Left forelimb (tissue), 1 donor: ENCODE data around the gene PDS5A.
"Not testable (repeated sequence)": the region's sequence is repeated elsewhere in the genome, so short reads cannot be mapped to it uniquely, and the experiment has no call there.

Source experiments
- DNase-seq: peaks from one replicate; pipeline ENCODE4 v3.0.0-alpha.2; 2018; ENCODE audit warnings: low spot score

The PDS5A gene

DNA sequence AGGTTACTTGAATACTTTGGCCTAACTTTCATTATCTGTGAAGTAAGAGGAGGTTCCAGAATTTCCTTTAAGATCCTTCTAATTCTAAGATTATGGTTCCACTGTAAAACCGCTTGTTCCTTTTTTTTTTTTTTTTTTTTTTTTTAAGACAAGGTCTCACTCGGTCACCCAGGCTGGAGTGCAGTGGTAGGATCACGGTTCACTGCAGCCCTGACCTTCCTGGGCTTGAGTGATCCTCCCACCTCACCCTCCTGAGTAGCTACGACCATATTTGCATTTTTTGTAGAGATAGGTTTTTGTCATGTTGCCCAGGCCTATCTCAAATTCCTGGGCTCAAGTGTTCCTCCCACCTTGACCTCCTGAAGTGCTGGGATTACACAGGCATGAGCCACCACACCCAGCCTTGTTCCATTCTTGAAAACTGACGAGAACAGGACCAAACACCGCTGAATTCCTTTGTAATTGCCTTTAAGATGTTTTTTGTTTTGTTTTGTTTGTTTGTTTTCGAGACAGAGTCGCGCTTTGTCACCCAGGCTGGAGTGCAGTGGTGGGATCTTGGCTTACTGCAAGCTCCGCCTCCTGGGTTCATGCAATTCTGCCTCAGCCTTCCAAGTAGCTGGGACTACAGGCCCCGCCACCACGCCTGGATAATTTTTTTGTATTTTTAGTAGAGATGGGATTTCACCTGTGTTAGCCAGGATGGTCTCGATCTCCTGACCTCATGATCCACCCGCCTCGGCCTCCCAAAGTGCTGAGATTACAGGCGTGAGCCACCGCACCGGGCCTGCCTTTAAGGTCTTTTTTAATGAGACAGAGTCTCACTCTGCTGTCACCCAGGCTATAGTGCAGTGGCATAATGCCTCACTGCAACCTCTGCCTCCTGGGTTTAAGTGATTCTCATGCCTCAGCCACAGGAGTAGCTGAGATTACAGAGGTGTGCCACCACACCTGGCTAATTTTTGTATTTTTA is 6.8 kb downstream of the PDS5A start:
- DNase-seq: no peak

DNA sequence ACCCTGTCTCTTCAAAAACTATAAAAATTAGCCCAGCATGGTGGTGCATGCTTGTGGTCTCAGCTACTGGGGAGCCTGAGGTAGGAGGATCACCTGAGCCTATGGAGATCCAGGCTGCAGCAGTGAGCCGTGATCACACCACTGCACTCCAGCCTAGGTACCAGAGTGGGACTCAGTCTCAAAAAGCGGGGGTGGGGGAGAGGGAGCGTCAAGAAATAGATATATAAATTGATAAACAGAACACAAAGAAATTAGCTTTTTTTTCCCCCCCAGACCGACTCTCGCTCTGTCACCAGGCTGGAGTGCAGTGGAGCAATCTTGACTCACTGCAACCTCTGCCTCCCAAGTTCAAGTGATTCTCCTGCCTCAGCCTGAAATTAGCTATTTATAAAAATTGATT is 14.1 kb downstream of the PDS5A start:
- no peak for DNase-seq

DNA sequence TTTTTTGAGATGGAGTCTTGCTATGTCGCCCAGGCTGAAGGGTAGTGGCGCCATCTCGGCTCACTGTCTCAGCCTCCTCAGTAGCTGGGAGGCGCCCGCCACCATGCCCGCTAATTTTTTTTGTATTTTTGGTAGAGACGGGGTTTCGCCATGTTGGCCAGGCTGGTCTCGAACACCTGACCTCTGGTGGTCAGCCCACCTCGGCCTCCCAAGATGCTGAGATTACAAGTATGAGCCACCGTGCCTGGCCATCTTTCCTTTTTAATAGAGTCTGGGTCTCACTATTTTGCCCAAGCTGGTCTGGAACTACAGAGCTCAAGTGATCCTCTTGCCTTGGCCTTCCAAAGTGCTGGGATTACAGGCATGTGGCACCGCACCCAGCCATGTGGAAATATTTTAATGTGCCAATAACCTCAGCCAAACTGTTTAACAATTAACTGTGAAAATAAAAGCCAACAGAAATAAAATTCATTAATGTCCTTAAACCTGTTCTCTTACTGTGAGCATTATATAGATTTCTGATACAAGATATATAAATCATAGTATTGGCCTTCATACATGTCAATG is 16.3 kb downstream of the PDS5A start:
- DNase-seq: no peak

DNA sequence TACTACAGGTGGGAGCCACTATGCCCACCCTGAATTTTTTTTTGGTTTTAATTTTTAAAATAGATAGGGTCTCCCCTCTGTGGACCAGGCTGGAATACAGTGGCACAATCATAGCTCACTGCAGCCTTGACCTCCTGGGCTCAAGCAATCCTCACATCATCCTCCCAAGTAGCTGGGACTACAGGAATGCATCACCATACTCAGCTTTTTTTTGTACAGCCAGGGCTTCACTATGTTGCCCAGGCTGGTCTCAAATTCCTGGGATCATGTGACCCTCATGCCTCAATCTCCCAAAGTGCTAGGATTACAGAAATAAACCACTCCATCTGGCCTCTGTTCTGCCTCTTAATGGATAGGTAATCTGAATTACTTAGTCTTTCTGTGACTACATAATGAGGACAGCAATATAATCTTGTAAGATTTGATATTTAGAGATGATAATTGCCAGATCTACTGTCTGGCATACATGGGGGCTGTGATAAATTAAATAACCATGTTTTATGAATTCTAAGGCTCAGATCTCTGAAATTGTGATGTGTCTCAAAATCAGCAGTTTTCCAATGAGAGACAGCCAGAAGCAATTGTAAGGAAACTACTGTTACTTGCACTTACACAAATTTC is 26.7 kb downstream of the PDS5A start:
- DNase-seq: no peak

DNA sequence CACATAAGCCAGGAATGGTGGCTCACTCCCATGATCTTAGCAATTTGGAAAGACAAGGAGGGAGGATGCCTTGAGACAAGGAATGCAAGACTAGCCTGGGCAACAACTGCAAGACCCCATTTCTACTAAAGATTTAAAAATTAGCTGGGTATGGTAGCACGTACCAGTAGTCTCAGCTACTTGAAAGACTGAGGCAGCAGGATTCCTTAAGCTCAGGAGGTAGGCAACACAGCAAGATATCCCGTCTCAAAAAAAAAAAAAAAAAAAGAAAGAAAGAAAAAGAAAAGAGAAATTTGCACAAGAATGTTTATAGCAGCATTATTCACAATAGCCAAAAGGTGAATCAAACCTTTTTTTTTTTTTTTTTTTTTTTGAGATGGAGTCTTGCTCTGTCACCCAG is 29.7 kb downstream of the PDS5A start:
- DNase-seq: no peak

DNA sequence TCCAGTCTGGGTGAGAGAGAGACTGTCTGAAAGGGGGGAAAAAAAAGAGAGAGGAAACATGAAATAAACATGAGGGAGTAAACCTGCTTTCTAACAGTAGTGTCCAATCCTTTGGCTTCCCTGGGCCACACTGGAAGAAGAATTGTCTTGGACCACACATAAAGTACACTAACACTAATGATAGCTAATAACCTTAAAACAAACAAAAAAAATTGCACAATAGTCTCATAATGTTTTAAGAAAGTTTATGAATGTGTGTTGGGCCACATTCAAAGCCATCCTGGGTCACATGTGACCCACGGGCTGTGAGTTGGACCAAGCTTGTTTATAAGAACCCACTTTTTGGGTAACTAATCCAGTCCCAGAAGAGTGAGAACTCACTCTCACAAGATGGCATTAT is 30.3 kb downstream of the PDS5A start:
- DNase-seq: no peak

DNA sequence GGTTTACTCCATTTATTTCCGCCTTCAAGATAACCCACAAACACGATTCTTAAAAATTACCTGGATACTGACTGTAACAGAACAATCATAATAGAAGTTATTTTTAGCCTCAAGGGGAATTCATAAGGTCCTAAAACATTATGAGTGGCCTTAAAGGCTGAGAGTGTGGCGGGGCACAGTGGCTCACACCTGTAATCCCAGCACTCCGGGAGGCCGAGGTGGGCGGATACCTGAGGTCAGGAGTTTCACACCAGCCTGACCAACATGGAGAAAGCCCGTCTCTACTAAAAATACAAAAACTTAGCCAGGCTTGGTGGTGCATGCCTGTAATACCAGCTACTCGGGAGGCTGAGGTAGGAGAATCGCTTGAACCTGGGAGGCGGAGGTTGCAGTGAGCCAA is 33.5 kb downstream of the PDS5A start:
- not testable (repeated sequence) for DNase-seq

DNA sequence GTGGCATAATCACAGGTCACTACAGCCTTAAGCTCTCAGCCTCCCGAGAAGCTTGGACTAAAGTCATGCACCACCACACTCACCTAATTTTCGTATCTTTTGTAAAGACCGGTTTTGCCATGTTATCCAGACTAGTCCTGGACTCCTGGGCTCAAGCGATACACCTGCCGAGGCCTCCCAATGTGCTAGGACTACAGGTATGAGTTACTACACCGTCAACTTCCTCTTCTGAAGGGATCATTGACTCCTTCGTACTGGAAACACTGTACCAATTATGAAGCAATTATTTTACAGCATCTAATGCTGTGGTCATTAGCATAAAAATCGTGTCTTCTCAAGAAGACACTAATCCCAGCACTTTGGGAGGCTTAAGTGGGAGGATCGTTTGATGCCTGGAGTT is 35.2 kb downstream of the PDS5A start:
- DNase-seq: no peak

DNA sequence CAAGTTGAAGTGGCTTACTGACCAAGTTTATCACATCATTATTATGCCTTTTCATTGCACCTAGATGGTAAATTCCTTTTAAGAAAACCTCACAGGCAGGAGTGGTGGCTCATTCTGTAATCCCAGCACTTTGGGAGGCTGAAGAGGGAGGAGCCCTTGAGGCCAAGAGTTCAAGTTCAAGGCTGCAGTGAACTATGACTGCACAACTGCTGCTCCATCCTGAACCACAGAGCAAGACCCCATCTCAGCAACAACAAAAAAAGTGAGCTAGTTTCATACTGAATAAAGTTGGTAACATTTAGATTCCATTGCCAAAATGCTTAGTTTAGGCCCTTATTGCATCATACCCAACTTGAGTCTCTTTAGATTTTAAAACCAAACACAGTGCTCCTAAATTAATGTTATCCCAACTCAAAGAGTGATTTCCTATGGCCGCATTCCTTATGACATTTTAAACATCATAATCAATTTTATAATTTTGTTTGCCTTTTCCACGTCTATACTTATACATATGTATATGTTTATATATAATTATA is 36.0 kb downstream of the PDS5A start:
- DNase-seq: no peak

DNA sequence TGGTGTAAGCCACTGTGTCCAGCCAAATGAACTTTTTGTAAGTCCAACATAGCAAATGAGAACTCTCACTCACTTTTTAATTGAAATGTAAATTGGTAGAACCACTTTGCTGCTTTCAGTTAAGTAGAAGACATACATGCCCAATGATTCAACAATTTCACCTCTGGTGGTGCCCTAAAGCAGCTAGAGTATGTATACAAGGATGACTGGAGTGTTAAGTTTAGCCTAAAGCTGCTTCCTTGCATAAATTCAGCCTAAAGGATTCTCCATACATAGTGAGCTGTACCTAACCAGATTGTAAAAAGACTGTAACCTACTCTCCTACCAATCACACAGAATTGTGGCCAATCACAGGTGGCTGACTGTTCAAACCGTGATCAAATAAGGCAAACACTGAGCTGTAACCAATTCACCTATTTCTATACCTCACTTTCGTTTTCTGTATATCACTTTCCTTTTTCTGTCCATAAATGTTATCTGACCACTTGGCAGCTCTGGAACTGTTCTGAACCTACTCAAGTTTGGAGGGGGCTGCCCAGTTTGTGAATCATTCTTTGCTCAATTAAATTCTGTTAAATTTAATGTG is 39.9 kb downstream of the PDS5A start:
- DNase-seq: no peak

DNA sequence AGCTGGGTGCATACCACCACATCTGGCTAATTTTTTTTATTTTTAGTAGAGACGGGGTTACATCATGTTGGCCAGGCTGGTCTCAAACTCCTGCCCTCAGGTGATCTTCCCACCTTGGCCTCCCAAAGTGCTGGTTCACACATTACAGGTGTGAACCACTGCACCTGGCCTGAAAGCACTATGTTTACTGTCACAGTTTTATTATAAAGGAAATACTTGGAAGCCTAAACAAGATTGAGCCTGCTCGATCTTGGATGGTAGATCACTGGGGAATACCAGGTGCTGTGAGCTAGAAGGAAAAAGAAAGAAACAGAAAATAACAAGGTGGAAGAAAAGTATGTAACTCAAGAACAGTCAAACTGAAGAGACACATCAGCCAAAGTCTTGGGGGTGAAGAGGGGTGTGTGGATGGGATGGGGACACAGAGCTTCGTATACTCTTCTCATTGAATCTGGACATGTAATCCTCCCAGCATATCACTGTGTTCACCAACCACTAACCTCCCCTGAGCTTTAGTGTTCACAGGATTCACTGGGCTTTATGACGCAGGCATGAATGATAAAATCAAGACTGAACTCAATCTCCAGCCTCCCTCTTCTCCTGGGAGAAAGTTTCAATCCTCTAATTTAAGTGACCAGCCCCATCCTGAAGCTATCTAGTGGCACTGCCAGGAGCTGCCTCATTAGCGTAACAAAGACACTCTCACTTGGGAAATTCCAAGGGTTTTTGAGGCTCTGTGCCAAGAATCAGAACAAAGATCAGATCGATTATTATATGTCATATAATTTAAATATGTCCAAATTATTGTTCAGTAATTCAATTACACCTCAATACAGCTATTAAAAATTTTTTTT is 40.9 kb downstream of the PDS5A start:
- DNase-seq: no peak

DNA sequence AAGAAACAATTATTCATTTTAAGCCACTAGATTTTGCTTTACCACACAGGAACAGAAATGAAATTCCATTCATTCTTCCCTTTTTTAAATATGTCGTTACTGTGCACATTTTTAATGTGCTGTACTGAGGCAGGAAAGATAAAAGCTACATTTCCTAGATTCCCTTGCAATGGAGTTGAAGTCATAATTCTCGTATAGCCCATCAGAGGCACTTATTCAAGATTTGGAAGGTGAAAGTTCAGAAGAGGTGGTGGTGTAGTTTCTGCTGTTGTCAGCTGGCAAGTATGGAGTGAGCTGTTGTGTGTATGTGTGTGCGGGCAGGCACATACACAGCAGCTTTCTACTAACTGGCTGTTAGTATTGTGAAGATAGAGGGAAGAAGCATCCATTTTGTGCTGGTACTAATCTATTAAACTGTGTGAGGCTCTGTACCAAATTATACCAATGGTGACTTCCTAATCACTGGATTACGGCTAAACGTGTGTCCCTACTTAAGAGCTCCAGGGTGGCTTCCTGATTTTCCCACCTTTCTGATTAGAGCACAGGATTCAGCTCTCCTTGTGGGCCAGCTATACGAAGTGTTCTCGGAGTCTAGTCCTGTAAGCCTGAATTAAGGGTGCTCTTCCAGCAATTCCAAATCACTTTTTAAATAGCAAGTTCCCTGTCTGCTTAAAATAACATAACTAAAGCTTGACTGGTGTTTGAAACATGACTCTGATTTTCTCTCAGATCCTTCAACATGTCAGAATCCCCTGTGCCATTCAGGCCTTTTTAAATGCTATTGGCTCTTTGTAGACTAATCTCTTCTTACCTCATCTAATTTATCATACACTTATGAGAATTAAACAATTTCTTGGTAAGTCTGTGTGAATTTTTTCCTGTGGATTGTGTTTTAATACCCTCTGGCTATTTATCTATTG is 43.8 kb downstream of the PDS5A start:
- DNase-seq: no peak

DNA sequence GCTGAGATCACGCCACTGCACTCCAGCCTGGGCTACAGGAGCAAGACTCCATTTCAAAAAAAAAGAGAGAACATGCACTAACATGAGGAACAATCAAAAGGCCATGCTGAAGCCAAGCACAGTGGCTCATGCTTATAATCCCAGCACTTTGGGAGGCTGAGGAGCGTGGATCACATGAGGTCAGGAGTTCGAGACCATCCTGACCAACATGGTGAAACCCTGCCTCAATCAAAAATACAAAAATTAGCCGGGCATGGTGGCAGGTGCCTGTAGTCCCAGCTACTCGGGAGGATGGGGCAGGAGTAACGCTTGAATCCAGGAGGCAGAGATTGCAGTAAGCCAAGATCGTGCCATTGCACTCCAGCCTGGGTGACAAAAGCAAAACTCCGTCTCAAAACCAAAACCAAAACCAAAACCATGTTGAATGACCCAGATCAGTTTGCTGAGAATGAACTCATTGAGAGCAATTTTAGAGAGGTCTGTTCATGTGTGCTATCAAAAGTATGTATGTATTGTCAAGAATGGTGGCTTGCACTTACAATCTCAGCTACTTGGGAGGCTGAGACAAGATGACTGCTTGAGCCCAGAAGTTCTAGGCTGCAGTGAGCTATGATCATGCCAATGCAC is 44.8 kb downstream of the PDS5A start:
- DNase-seq: no peak

DNA sequence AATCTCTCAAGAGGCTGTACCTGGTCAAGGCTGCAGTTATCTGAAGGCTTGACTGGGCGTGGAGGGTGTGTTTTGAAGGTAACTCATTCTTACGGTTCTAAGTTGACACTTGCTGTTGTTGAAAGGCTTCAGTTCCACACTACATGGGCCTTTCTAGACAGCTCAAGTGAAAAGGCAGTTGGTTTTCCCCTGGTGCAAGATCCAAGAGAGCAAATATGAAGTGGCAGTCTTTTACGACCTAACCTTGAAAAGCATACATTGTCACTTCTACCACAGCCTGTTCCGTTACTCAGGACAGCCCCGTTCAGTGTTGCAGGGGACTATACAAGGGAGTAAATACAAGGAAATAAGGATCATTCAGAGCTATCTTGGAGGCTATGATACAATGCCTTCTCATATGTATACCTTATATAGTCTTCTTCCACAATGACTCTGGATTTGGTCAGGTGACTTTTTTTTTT is 46.2 kb downstream of the PDS5A start:
- DNase-seq: no peak

DNA sequence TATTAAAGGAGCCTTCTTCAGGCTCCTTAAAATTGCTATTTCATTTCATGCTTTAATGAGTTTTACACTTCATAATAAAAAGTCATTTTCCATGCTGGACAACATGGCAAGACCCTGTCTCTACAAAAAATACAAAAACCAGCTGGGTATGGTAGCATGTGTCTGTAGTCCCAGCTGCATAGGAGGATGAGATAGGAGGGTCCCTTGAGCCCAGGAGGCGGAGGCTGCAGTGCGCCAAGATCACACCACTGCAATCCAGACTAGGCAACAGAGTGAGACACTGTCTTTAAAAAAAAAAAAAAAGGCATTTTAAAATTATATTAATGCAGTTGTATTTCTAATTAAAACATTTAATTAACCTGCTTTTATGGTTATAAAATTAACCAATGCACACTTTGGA is 49.2 kb downstream of the PDS5A start:
- no peak for DNase-seq

DNA sequence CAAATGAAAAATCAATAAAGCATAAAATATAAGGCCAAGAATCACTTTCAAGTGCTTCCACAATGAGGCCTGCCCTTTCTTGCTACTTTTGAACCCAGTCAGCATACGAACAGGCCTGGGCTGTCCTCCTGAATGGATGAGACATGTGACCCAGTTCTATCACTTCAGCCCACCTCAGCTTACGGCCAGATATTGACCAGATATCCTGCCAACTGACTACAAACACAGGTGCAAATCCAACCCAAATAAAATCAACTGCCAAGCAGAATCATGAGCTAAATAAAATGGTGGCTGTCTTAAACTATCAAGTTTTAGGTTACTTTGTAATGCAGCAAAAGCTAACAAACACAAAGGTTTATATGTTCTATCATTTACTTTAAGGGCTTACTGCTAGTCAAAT is 53.7 kb downstream of the PDS5A start:
- no peak for DNase-seq

DNA sequence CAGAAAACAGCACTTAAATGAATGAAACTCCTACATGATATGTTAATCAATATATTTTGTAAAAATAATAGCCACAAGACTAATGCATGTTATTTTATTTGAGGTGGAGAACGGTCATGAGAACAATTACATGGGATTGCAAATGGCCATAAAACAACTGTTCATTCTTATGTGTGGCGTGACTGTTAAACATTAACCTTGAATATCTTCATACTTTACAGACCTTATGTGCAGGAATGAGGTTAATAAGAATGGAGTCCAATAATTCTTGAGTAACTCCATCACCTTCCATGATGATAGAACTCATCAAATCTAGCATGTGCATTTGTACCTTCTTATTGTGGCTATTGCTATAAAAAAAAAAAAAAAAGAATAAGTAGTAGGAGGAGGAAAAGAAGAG is 55.3 kb downstream of the PDS5A start:
- no peak for DNase-seq

DNA sequence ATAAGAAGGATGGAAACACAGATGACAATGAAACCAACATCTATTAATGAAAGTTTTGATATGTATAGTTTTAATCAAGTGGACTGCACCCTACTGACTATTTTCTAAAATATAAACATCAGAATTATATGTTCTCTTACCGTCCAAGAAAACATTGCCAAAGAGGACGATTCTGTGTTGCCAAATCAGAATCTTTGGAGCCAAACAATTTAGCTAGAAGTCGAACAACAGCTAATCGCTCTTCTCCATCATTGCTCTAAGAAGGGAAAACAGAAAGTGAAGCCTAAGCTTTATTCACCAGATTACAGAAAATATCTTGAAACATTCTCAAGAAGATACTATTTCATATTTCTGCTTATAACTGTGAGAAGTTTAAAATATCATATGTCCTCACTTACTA is 64.2 kb downstream of the PDS5A start:
- DNase-seq: no peak

DNA sequence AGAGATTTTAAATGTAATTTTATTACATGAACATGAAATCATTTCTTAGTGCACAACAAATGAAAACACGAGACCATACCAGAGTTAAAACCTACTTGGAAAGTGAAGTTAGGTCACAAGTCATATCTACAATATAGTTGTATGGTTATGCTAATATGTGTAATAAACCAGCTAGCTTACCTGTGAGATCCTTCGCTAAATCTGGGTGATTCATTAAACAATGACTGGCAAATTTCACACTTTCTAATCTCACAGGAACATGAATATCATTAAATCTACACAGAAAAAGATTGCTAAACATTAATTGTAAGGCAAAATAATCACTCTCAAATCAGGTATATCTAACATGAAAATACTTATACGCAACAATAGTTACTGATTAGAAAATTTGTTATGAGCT is 67.6 kb downstream of the PDS5A start:
- DNase-seq: no peak

DNA sequence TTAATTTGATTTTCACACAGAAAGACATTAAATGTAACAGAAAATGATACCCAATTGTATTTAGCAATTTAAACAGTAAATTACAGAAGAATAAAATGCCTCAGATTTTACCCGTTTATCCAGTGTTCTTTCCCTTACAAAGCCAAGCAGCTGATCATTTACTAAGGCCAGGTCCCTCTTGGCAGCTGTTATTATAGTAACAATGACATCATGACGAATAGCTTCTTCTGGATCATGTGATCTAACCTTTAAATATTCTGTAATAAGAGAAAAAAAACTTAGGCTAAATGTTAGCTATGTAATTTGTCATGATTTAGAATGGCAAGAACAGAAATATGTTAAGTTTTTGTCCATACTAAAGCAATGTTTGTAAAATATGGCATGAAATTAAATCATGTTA is 69.4 kb downstream of the PDS5A start:
- DNase-seq: no peak
